Measurements from ENCODE around the gene SLC30A2. TPM values are rescaled to one million over a fixed set of nuclear protein-coding genes. Genes with fewer than 3 reads are reported as not detected.

Gene SLC30A2
- total RNA-seq, 1 donor from 2014 or later = not detected

- no peak for DNase-seq
These were observed 7.4 kb downstream of the SLC30A2 start for GRCh38 chr1:26038477-26038876.

GRCh38 chr1:26037904-26038303 lies 8.0 kb downstream of the SLC30A2 start:
- no peak for DNase-seq

GRCh38 chr1:26036756-26037281 lies 9.1 kb downstream of the SLC30A2 start:
- no peak for DNase-seq

GRCh38 chr1:26035959-26036755 lies 9.8 kb downstream of the SLC30A2 start:
- peak; percentile 85 for DNase-seq

- peak; percentile 93 for DNase-seq
These were observed 10.5 kb downstream of the SLC30A2 start for GRCh38 chr1:26035203-26035958.

GRCh38 chr1:26034504-26035202 lies 11.3 kb downstream of the SLC30A2 start:
- DNase-seq = no peak

GRCh38 chr1:26032656-26033357 lies 13.1 kb downstream of the SLC30A2 start:
- no peak for DNase-seq

- DNase-seq = no peak
These were observed 14.2 kb downstream of the SLC30A2 start for GRCh38 chr1:26031611-26032220.

- DNase-seq = no peak
These were observed 14.7 kb downstream of the SLC30A2 start for GRCh38 chr1:26031196-26031595.

GRCh38 chr1:26029864-26030481 lies 15.9 kb downstream of the SLC30A2 start:
- peak; percentile 10 for DNase-seq

- DNase-seq = no peak
These were observed 16.7 kb downstream of the SLC30A2 start for GRCh38 chr1:26029054-26029863.

- DNase-seq = no peak
These were observed 17.4 kb downstream of the SLC30A2 start for GRCh38 chr1:26028490-26028980.

GRCh38 chr1:26027716-26028489 lies 18.0 kb downstream of the SLC30A2 start:
- no peak for DNase-seq

GRCh38 chr1:26025517-26025916 lies 20.4 kb downstream of the SLC30A2 start:
- DNase-seq = no peak

- DNase-seq = no peak
These were observed 20.9 kb downstream of the SLC30A2 start for GRCh38 chr1:26025060-26025459.

- DNase-seq = no peak
These were observed 22.1 kb downstream of the SLC30A2 start for GRCh38 chr1:26023826-26024225.

GRCh38 chr1:26023009-26023408 lies 22.9 kb downstream of the SLC30A2 start:
- no peak for DNase-seq

- DNase-seq = no peak
These were observed 23.5 kb downstream of the SLC30A2 start for GRCh38 chr1:26022404-26022779.

GRCh38 chr1:26021647-26022403 lies 24.1 kb downstream of the SLC30A2 start, which contains the start of gene EXTL1:
EXTL1 (plus strand) TSS chr1:26021775; CDS start chr1:26022647, 872 bp downstream.
- DNase-seq = peak; percentile 13

Data from dermis blood vessel endothelial cell (primary cell).